ENCODE data around the gene PSD4.

Gene PSD4

DNA sequence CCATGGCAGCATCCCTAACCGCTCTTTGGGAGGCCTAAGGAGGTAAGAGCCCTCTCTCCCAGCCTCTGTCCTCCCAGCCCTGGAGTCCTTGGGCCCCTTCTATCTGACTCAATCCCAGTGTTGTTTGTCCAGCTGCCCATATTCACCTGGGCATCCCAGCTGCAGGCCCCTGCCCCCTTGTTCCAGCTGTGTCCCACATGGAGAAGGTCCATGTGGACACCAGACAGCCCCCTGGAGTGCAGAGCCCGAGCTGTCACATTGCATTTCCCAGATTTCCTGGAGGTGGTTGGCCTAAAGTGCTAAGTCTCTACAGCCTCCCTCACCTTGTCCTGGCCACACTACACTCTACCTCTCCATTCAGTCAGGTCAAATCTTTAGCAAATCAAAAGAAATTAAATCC is 42.5 kb downstream of the PSD4 start:
- TF ChIP-seq POLR2AphosphoS5 (IDR thresholded peaks at IDR 0.05; ENCODE audit: low read depth, low read length) = no peak
- no peak for TF ChIP-seq TAF1 (IDR thresholded peaks at IDR 0.05; ENCODE audit: low read depth, low read length)
- TF ChIP-seq POU2F2 (IDR thresholded peaks at IDR 0.05; ENCODE audit: low read depth, low read length) = no peak
- no peak for TF ChIP-seq PAX5 (IDR thresholded peaks at IDR 0.05; ENCODE audit: insufficient read depth, low read length, severe bottlenecking)
- FAIRE-seq = no peak
- no peak for DNase-seq (ENCODE audit: insufficient read length, low spot score)

DNA sequence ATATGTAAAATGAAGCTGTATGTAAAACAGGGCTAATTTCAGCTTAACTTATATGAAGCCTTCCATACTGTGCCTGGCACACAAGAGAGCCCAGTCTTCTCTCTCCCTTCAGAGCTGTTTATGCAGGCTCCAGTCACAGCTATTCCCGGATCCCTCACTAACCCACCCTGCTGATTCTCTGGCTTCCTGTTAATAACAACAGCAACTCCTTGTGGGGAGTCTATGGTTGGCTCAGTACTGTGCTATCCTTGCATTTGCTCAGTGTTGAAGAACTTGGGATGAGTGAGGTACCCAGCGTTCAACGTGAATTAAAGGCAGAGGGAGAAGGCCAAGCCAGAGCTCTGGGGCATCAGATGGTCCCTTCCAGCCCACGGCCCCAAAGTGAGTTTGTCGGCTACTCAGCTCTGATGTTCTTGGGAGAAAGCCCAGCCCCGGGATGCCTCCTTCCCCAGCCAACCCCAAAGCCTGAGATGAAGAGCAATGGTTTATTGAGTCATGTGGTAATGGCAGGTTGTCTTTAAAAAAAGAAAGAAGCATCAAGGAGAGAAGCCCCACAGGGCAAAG is 43.2 kb downstream of the PSD4 start:
- no peak for DNase-seq (ENCODE audit: insufficient read length, low spot score)
- FAIRE-seq = no peak
- TF ChIP-seq POU2F2 (IDR thresholded peaks at IDR 0.05; ENCODE audit: low read depth, low read length) (no peak), PAX5 (IDR thresholded peaks at IDR 0.05; ENCODE audit: insufficient read depth, low read length, severe bottlenecking) (no peak), POLR2A (IDR thresholded peaks at IDR 0.05; ENCODE audit: low read depth, low read length) (no peak), TAF1 (IDR thresholded peaks at IDR 0.05; ENCODE audit: low read depth, low read length) (no peak), SPI1 (IDR thresholded peaks at IDR 0.05; ENCODE audit: low read depth, low read length) (no peak), POLR2AphosphoS5 (IDR thresholded peaks at IDR 0.05; ENCODE audit: low read depth, low read length) (no peak)

DNA sequence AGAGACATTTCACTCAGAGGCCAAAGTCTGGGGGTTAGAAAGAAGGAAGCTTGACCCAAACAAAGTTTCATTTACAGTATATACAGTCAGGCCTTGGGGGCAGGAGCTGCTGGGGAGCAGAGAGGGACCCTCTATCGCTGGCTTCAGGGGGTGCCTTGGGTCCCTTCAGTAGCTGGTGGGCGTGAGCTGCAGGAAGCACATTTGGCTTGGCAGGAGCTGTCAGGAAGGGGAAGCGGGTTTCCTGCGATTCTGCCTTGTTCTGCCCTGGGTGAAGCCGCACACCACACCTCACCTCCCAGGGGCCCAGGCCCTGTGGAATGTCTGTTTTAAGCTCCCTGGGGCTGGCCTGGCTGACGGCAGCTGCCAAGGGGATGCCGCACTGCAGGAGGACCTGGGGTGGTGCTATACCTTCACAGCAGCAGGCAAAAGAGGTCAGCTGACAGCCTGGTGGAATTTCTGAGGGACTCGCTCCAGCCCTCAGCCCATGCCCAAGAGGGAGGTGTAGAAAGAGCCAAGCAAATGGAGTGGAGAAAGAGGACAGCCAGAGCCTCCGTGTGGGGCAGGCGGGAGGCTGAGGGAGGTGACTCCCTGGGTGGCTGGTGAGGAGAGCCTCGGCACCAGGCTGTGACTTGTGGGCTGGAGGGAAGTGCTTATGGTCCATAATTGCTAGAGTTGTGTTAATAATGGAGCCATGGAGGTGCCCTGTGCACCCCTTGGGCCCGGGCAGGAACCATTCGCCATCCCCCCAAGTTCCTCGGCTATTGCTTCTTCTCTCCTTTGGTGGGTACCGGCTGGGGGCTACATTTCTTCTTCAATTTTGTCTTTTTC is 43.9 kb downstream of the PSD4 start:
- FAIRE-seq = no peak
- no peak for DNase-seq (ENCODE audit: insufficient read length, low spot score)
- no peak for TF ChIP-seq SPI1 (IDR thresholded peaks at IDR 0.05; ENCODE audit: low read depth, low read length)
- TF ChIP-seq TAF1 (IDR thresholded peaks at IDR 0.05; ENCODE audit: low read depth, low read length) = no peak
- no peak for TF ChIP-seq POLR2AphosphoS5 (IDR thresholded peaks at IDR 0.05; ENCODE audit: low read depth, low read length)
- no peak for TF ChIP-seq POLR2A (IDR thresholded peaks at IDR 0.05; ENCODE audit: low read depth, low read length)
- no peak for TF ChIP-seq PAX5 (IDR thresholded peaks at IDR 0.05; ENCODE audit: insufficient read depth, low read length, severe bottlenecking)
- no peak for TF ChIP-seq POU2F2 (IDR thresholded peaks at IDR 0.05; ENCODE audit: low read depth, low read length)

DNA sequence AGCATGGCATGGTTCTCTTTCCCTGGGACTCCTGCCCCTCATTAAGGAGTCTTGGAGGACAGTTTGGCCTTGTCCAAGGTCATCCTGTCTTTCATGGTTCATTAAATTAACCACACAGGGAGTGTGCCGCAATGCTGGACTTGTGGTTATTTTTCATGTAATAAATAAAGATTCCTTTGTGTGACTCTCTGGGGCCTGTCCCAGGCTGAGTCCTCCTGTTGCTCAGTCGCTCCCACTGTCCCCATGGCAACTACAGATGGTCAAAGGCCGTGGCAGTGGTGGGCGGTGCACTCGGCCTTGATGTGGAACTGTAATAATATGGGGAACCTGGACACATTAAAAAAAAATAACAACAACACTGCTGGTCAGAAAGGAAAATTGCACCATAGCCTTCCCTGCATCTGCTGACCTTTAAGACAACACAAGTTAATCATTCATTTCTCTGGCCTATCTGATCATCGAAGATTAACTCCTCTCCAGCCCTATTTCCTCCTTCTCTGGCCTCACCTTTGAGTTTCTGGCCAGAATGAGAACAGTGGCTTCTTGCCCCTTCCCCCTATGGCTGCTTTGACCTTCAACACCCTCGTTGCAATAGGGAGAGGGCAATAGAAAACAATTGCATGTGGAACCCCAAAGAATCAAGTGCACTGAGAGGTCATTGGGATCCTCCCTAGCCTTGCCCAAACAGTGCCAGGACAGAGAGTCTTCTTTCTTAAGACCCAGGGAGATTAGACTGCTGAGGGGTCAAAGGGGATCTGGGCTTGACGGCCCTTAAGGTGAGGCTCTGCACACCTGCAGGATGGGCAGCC is 44.7 kb downstream of the PSD4 start:
- FAIRE-seq = no peak
- no peak for DNase-seq (ENCODE audit: insufficient read length, low spot score)
- TF ChIP-seq POLR2AphosphoS5 (IDR thresholded peaks at IDR 0.05; ENCODE audit: low read depth, low read length) = no peak
- no peak for TF ChIP-seq POU2F2 (IDR thresholded peaks at IDR 0.05; ENCODE audit: low read depth, low read length)
- TF ChIP-seq PAX5 (IDR thresholded peaks at IDR 0.05; ENCODE audit: insufficient read depth, low read length, severe bottlenecking) = no peak
- TF ChIP-seq SPI1 (IDR thresholded peaks at IDR 0.05; ENCODE audit: low read depth, low read length) = no peak
- no peak for TF ChIP-seq POLR2A (IDR thresholded peaks at IDR 0.05; ENCODE audit: low read depth, low read length)
- no peak for TF ChIP-seq TAF1 (IDR thresholded peaks at IDR 0.05; ENCODE audit: low read depth, low read length)

DNA sequence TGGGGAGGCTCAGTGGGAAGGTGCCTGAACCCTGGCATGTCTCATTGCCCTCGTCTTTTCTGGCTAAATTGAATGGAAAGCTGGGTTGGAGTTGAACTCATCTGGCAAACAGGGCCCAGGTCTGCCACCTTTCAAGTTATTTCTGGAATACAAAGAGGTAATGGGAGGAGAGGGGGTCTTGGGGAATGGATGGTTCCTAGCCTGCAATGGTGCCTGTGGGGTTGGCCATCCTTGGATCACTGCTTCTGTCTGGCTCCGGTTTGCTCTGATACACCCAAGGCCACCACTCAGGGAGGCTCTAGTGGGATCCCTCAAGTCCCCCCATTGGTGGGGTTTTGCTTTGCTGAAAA is 45.3 kb downstream of the PSD4 start:
- DNase-seq (ENCODE audit: insufficient read length, low spot score) (no peak), FAIRE-seq (no peak)
- TF ChIP-seq POU2F2 (IDR thresholded peaks at IDR 0.05; ENCODE audit: low read depth, low read length) (no peak), TAF1 (IDR thresholded peaks at IDR 0.05; ENCODE audit: low read depth, low read length) (no peak), POLR2AphosphoS5 (IDR thresholded peaks at IDR 0.05; ENCODE audit: low read depth, low read length) (no peak), SPI1 (IDR thresholded peaks at IDR 0.05; ENCODE audit: low read depth, low read length) (no peak), POLR2A (IDR thresholded peaks at IDR 0.05; ENCODE audit: low read depth, low read length) (no peak), PAX5 (IDR thresholded peaks at IDR 0.05; ENCODE audit: insufficient read depth, low read length, severe bottlenecking) (no peak)

DNA sequence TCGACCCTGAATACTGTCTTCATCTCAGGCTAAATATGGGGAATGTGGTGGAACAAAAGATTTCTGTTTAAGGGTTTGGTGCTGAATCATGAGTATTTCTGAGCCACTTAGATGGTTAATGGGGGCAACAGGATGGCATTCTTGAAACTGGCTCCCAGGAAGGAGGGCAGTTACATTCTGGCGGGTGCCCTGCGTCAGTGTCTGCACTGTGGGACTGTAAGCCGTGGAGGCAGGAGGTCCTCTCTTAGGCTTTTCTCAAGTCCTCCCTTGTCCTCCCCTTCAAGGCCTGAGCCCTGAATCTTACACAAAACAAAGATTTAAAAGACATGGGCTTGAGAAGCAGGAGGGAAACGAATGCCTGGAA is 45.7 kb downstream of the PSD4 start:
- FAIRE-seq = no peak
- TF ChIP-seq SPI1 (IDR thresholded peaks at IDR 0.05; ENCODE audit: low read depth, low read length) (no peak), POU2F2 (IDR thresholded peaks at IDR 0.05; ENCODE audit: low read depth, low read length) (no peak), TAF1 (IDR thresholded peaks at IDR 0.05; ENCODE audit: low read depth, low read length) (no peak), POLR2AphosphoS5 (IDR thresholded peaks at IDR 0.05; ENCODE audit: low read depth, low read length) (no peak), PAX5 (IDR thresholded peaks at IDR 0.05; ENCODE audit: insufficient read depth, low read length, severe bottlenecking) (no peak), POLR2A (IDR thresholded peaks at IDR 0.05; ENCODE audit: low read depth, low read length) (no peak)
- DNase-seq (ENCODE audit: insufficient read length, low spot score) = no peak

DNA sequence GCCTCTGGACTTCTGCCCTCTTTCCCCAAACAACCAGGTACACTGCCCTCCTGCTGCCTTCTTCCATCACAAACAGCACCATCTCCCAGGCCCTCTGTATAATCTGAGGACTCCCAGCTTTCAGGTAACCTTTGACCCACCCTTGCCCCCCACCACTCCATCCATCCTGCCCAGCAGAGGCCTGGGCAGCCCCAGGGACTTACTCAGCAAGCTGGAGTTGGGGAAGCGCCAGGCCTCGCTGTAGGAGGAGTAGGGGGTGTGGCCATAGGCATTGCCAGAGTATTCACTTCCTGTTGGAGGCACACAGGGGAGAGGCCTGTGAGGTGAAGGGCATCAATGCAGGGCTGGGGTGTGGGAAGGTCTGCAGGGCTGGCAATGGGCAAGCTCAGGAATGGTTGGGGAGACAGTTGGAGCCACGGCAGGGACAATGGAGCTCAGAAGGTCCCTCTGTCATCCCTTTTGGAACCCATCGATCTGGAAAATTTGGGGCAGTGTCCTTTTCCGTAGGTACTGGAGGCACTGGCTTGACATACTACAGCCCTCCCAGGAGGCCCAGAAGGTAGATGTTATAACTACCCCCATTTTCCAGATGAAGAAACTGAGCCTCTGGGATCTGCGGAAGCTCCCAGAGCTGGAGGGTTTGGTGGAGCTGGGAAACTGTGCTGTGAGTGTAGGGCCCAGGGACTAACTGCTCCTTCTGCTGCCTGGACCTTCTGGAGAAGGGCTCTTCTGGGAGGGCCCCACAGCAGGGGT is 46.3 kb downstream of the PSD4 start:
- TF ChIP-seq TAF1 (IDR thresholded peaks at IDR 0.05; ENCODE audit: low read depth, low read length) (no peak), SPI1 (IDR thresholded peaks at IDR 0.05; ENCODE audit: low read depth, low read length) (no peak), POLR2AphosphoS5 (IDR thresholded peaks at IDR 0.05; ENCODE audit: low read depth, low read length) (no peak), PAX5 (IDR thresholded peaks at IDR 0.05; ENCODE audit: insufficient read depth, low read length, severe bottlenecking) (no peak), POU2F2 (IDR thresholded peaks at IDR 0.05; ENCODE audit: low read depth, low read length) (no peak), POLR2A (IDR thresholded peaks at IDR 0.05; ENCODE audit: low read depth, low read length) (no peak)
- no peak for DNase-seq (ENCODE audit: insufficient read length, low spot score)
- FAIRE-seq = no peak

DNA sequence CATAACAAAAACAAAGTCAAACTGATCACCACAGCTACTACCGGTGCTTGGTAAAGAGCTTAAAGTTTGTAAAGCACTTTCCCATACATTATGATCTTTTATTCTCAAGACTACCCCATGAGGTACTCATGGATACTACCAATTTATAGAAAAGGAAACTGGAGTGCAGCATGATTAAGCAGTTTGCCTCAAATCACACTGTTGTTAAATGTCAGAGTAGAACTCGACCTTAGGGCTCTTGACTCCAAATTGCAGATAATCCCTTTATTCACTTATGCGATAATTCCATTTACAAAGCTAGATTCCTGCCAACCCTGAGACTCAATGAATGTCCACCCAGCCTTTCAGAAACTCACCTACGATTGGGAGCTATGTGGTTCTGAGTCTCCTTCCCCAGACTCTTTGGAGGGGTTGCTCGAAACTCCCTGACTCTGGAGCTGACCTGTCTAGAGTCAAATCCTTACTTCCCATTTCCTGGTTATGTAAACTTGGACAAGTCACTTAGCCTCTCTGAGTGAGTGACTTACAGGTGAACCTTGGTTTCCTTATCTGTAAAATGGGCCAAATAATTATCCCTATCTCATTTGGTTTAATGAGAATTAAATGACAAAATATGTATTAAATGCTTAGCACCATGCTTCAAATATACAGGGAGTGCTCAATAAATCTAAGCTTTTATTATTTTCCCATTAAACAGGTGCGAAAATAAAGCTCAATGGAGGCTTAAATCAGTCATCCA is 47.4 kb downstream of the PSD4 start:
- no peak for FAIRE-seq
- no peak for DNase-seq (ENCODE audit: insufficient read length, low spot score)
- TF ChIP-seq POLR2AphosphoS5 (IDR thresholded peaks at IDR 0.05; ENCODE audit: low read depth, low read length) = no peak
- no peak for TF ChIP-seq PAX5 (IDR thresholded peaks at IDR 0.05; ENCODE audit: insufficient read depth, low read length, severe bottlenecking)
- no peak for TF ChIP-seq TAF1 (IDR thresholded peaks at IDR 0.05; ENCODE audit: low read depth, low read length)
- no peak for TF ChIP-seq SPI1 (IDR thresholded peaks at IDR 0.05; ENCODE audit: low read depth, low read length)
- no peak for TF ChIP-seq POU2F2 (IDR thresholded peaks at IDR 0.05; ENCODE audit: low read depth, low read length)
- no peak for TF ChIP-seq POLR2A (IDR thresholded peaks at IDR 0.05; ENCODE audit: low read depth, low read length)
